ENCODE measurements around the gene UBL4A. TPM values are rescaled to one million over a fixed set of nuclear protein-coding genes. Genes with fewer than 3 reads are reported as not detected.

UBL4A gene
- total and polyA plus RNA-seq, 9 of the 15 experiments (the other 6 are each of a cell fraction or from before 2014, with no cell fraction given) = 15.2 to 140 (median 100) TPM

GRCh38 chrX:154519389-154519788, 33.0 kb upstream of the UBL4A start:
- no peaks in the 10 kb centered on the region for H4K20me1 ChIP-seq (replicated peaks; ENCODE audit: control insufficient read depth, insufficient read depth, low read length)
- FAIRE-seq (peak; percentile 73), ATAC-seq (no peak), DNase-seq (ENCODE audit: extremely low read depth in 1 of 4, low spot score in 3 of 4) (peak in 1 of 4 experiments; percentile 63)
- H3K27ac ChIP-seq (ENCODE audit: extremely low read depth, low read depth, low read length) = peak overlapping the region; percentile 41; the same call in 1 of the 3 replicates
- H3K4me2 ChIP-seq (ENCODE audit: insufficient read depth, low read length) = peak overlapping the region; percentile 37; the same call in 1 of the 2 replicates
- no peaks in the 10 kb centered on the region for H3K27me3 ChIP-seq (ENCODE audit: control insufficient read depth in 2 of 2, insufficient read depth in 2 of 2, low read length in 2 of 2)
- peaks cover 18% of the 10 kb centered on the region for H3K79me2 ChIP-seq (ENCODE audit: control insufficient read depth, insufficient read depth, low read length)
- in situ Hi-C loops (cut with MboI) = no loop called here
- H3K4me1 ChIP-seq (replicated peaks in 1 of 2; ENCODE audit: control insufficient read depth in 2 of 2, insufficient read depth in 2 of 2, low read length in 2 of 2) = peaks cover 13 to 37% of the 10 kb centered on the region in 2 experiments; a peak in 4 of 5 replicates
- intact Hi-C loops (cut with micrococcal nuclease) = loop anchor here (5.0 kb wide), 1 partner anchor 37 kb away; no protein-coding TSS in a partner anchor
- H3K9me3 ChIP-seq (replicated peaks; ENCODE audit: control insufficient read depth, insufficient read depth, low read depth, low read length) = no peaks in the 10 kb centered on the region
- no peak overlapping the region for H3K4me3 ChIP-seq
- BruUV-seq (replicated peaks) = no TSS peak
- POLR2A ChIA-PET = interaction anchor here (1.0 to 1.8 kb wide), 3 partner anchors 12 to 121 kb away, joined by 4 to 5 read pairs (median 5); partner anchors contain the start of gene RPL10
- CTCF ChIA-PET (ENCODE audit: low intra/inter-chr PET ratio) = interaction anchor here (0.6 kb wide), 1 partner anchor 9 kb away, joined by 5 read pairs; no protein-coding TSS in a partner anchor
- H3K9ac ChIP-seq (ENCODE audit: insufficient read depth in 1 of 2, low read depth in 2 of 2, low read length in 2 of 2) = peak overlapping the region; percentile 25 to 81; a peak in 2 of 4 replicates
- H2AFZ ChIP-seq (ENCODE audit: low read depth, low read length) = peak overlapping the region; percentile 70
- H3K9me1 ChIP-seq (ENCODE audit: control insufficient read depth, insufficient read depth, low read length) = no peaks in the 10 kb centered on the region
- H3K36me3 ChIP-seq (ENCODE audit: control insufficient read depth, insufficient read depth, low read length) = no peaks in the 10 kb centered on the region
- 13% methylated on average over 6 of the region's 8 CpGs for WGBS (ENCODE audit: insufficient coverage, low coverage, missing lambda C conversion rate)
- TF ChIP-seq ZNF717 (CRISPR knock-in tag; IDR thresholded peaks at IDR 0.05) (no peak), MCM5 (IDR thresholded peaks at IDR 0.05; ENCODE audit: low read depth) (no peak), ZNF592 (IDR thresholded peaks at IDR 0.05) (0 out of 2 replicates have a peak, but pooled peaks have one; percentile 32), SRSF1 (IDR thresholded peaks at IDR 0.05; ENCODE audit: low read depth, low read length) (no peak), DPF2 (IDR thresholded peaks at IDR 0.05) (no peak), REST (IDR thresholded peaks at IDR 0.05; ENCODE audit: borderline replicate concordance) (no peak), REST (CRISPR knock-in tag; IDR thresholded peaks at IDR 0.05; ENCODE audit: low read depth) (no peak), CBFA2T2 (conservative IDR thresholded peaks at IDR 0.05) (peak; percentile 37; the same call in 1 of the 2 replicates), RFX7 (CRISPR knock-in tag; IDR thresholded peaks at IDR 0.05) (no peak), CREM (IDR thresholded peaks at IDR 0.05; ENCODE audit: low read depth) (no peak), SPI1 (IDR thresholded peaks at IDR 0.05; ENCODE audit: borderline replicate concordance, low read depth, low read length) (no peak), MEF2A (IDR thresholded peaks at IDR 0.05; ENCODE audit: control insufficient read depth, low read depth, low read length) (no peak)
